Adrenal gland (tissue), 5 donors: ENCODE results near the gene NPFFR1.

Experiments
- CTCF ChIP-seq, 6 experiments: fragments of 450-650 bp in 4 of 6; fragments of 200-600 bp in 2 of 6; sonication (generic) in 1 of 6; IDR thresholded peaks; 1 replicate in 5 of 6; 2 replicates in 1 of 6; pipeline versions ENCODE4 v1.5.1 to v1.8.0; 2016 to 2021; ENCODE audit warnings: antibody characterized with exemption in 6 of 6, mild to moderate bottlenecking in 2 of 6, moderate library complexity in 1 of 6
- POLR2A ChIP-seq, 2 donors: fragments of 450-650 bp; IDR thresholded peaks; one replicate each; pipeline ENCODE4 v1.6.1; 2017; ENCODE audit warnings: antibody characterized with exemption in 2 of 2, mild to moderate bottlenecking in 2 of 2, moderate library complexity in 1 of 2
- donor health status: DM: no; HTN: no; CAD: no.

GRCh38 chr10:70315815-70316214, 32.0 kb upstream of the NPFFR1 start:
- TF ChIP-seq CTCF (IDR thresholded peaks at IDR 0.05) (no peak), POLR2A (IDR thresholded peaks at IDR 0.05) (no peak)
